ENCODE data around the gene SLX4IP. TPM values are rescaled to one million over a fixed set of nuclear protein-coding genes. Genes with fewer than 3 reads are reported as not detected.

Gene SLX4IP
- total and polyA plus RNA-seq, 2 donors (not counting 1 experiment from before 2014, with no cell fraction given): 2.0 to 8.1 TPM

DNA sequence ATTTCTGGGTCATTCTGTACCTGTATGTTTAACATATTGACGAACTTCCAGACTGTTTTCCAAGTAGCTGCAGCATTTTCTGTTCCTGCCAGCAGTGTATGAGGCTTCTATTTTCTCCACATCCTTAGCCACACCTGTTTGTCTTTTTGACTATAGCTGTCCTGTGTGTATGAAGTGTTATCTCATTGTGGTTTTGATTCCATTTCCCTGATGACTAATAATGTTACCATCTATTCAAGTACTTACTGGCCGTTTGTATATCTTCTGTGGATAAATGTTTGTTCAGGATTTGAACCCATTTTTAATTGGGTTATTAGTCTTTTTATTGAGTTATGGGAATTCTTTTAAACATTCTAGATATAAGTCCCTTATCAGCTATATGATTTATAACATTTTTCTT is 143.5 kb downstream of the SLX4IP start:
- no peaks in the 10 kb centered on the region for H3K9me3 ChIP-seq (ENCODE audit: control extremely low read depth in 1 of 3, control insufficient read depth in 2 of 3, insufficient read depth in 1 of 3, low read length in 2 of 3)
- ChIA-PET CTCF (no interaction called here), POLR2A (no interaction called here)
- ATAC-seq (ENCODE audit: low read depth) (no peak), DNase-seq (no peak)
- H2AFZ ChIP-seq (ENCODE audit: insufficient read depth, low read depth, low read length, poor library complexity, severe bottlenecking): no peak overlapping the region
- H3K4me3 Mint-ChIP-seq: no peak overlapping the region
- no peaks in the 10 kb centered on the region for H3K4me1 ChIP-seq (ENCODE audit: control insufficient read depth in 2 of 2, insufficient read depth in 2 of 2, low read length in 2 of 2)
- H3K27me3 ChIP-seq (replicated peaks in 1 of 4; ENCODE audit: control extremely low read depth in 1 of 4, control insufficient read depth in 3 of 4, insufficient read depth in 4 of 4, low read length in 3 of 4): no peaks in the 10 kb centered on the region
- peaks cover 0 to 1% of the 10 kb centered on the region in 2 experiments for H3K36me3 ChIP-seq (replicated peaks in 1 of 2; ENCODE audit: control extremely low read depth in 1 of 2, control insufficient read depth in 1 of 2, extremely low read depth in 1 of 2, insufficient read depth in 2 of 2, low read length in 1 of 2)
- no peak overlapping the region for H3K27ac ChIP-seq (ENCODE audit: low read length in 2 of 2)
- H3K27ac Mint-ChIP-seq: no peak overlapping the region
- H3K4me3 ChIP-seq (ENCODE audit: control extremely low read depth in 1 of 5, extremely low read depth in 1 of 5, insufficient read depth in 1 of 5, low read depth in 2 of 5, low read length in 4 of 5): no peak overlapping the region
- no peaks in the 10 kb centered on the region for H4K20me1 ChIP-seq (ENCODE audit: control insufficient read depth, insufficient read depth, low read length, poor library complexity, severe bottlenecking)
- no peak for TF ChIP-seq CTCF (IDR thresholded peaks at IDR 0.05)
- TF ChIP-seq EZH2 (IDR thresholded peaks at IDR 0.05; ENCODE audit: borderline replicate concordance, insufficient read depth, low read depth, low read length, poor library complexity, severe bottlenecking): no peak
- WGBS (ENCODE audit: insufficient coverage): 83% methylated on average over 1 of the region's 2 CpGs
- H3K4me2 ChIP-seq (replicated peaks; ENCODE audit: low read depth, low read length, poor library complexity, severe bottlenecking): no peak overlapping the region
- no peaks in the 10 kb centered on the region for H3K79me2 ChIP-seq (ENCODE audit: control insufficient read depth, insufficient read depth, low read length)
- peaks cover 2% of the 10 kb centered on the region for H3K4me1 Mint-ChIP-seq
- intact Hi-C loops (cut with micrococcal nuclease): no loop called here
- H3K9me3 Mint-ChIP-seq (ENCODE audit: insufficient read depth): no peaks in the 10 kb centered on the region
- H3K9ac ChIP-seq (ENCODE audit: low read length): no peak overlapping the region
- H3K27me3 Mint-ChIP-seq: no peaks in the 10 kb centered on the region

GRCh38 chr20:10579942-10580341 is 144.8 kb downstream of the SLX4IP start:
- POLR2A ChIA-PET: no interaction called here
- no peaks in the 10 kb centered on the region for H3K27me3 Mint-ChIP-seq
- Histone ChIP-seq H3K36me3 (replicated peaks in 1 of 2; ENCODE audit: control extremely low read depth in 1 of 2, control insufficient read depth in 1 of 2, extremely low read depth in 1 of 2, insufficient read depth in 2 of 2, low read length in 1 of 2) (no peaks in the 10 kb centered on the region), H3K4me1 (ENCODE audit: control insufficient read depth in 2 of 2, insufficient read depth in 2 of 2, low read length in 2 of 2) (no peaks in the 10 kb centered on the region), H3K4me3 (ENCODE audit: control extremely low read depth in 1 of 5, extremely low read depth in 1 of 5, insufficient read depth in 1 of 5, low read depth in 2 of 5, low read length in 4 of 5) (no peak overlapping the region), H4K20me1 (ENCODE audit: control insufficient read depth, insufficient read depth, low read length, poor library complexity, severe bottlenecking) (no peaks in the 10 kb centered on the region), H2AFZ (ENCODE audit: insufficient read depth, low read depth, low read length, poor library complexity, severe bottlenecking) (no peak overlapping the region), H3K9ac (ENCODE audit: low read length) (no peak overlapping the region), H3K79me2 (ENCODE audit: control insufficient read depth, insufficient read depth, low read length) (no peaks in the 10 kb centered on the region), H3K27ac (ENCODE audit: low read length in 2 of 2) (no peak overlapping the region), H3K4me2 (replicated peaks; ENCODE audit: low read depth, low read length, poor library complexity, severe bottlenecking) (no peak overlapping the region), H3K27me3 (replicated peaks in 1 of 4; ENCODE audit: control extremely low read depth in 1 of 4, control insufficient read depth in 3 of 4, insufficient read depth in 4 of 4, low read length in 3 of 4) (no peaks in the 10 kb centered on the region), H3K9me3 (ENCODE audit: control extremely low read depth in 1 of 3, control insufficient read depth in 2 of 3, insufficient read depth in 1 of 3, low read length in 2 of 3) (no peaks in the 10 kb centered on the region)
- ATAC-seq (ENCODE audit: low read depth) (no peak), DNase-seq (no peak)
- H3K4me3 Mint-ChIP-seq: no peak overlapping the region
- 100% methylated on average over 1 of the region's 1 CpG for WGBS (ENCODE audit: insufficient coverage)
- no peak overlapping the region for H3K27ac Mint-ChIP-seq
- H3K4me1 Mint-ChIP-seq: peaks cover 2% of the 10 kb centered on the region
- intact Hi-C loops (cut with micrococcal nuclease): no loop called here
- no peak for TF ChIP-seq EZH2 (IDR thresholded peaks at IDR 0.05; ENCODE audit: borderline replicate concordance, insufficient read depth, low read depth, low read length, poor library complexity, severe bottlenecking)
- no peak for TF ChIP-seq CTCF (IDR thresholded peaks at IDR 0.05)
- H3K9me3 Mint-ChIP-seq (ENCODE audit: insufficient read depth): no peaks in the 10 kb centered on the region
- CTCF ChIA-PET: no interaction called here

All from B cell (primary cell).